HG02981 (cell line): ENCODE results near the gene FUT1.
"Not testable (repeated sequence)": the region's sequence is repeated elsewhere in the genome, so short reads cannot be mapped to it uniquely, and the experiment has no call there.

Experiments
- ATAC-seq: cut with Tn5 transposase; IDR thresholded peaks from one replicate; pipeline ENCODE4 v1.9.1; 2021; ENCODE audit warnings: mild to moderate bottlenecking, moderate library complexity; ENCODE audit not compliant: unreplicated experiment

Gene FUT1

DNA sequence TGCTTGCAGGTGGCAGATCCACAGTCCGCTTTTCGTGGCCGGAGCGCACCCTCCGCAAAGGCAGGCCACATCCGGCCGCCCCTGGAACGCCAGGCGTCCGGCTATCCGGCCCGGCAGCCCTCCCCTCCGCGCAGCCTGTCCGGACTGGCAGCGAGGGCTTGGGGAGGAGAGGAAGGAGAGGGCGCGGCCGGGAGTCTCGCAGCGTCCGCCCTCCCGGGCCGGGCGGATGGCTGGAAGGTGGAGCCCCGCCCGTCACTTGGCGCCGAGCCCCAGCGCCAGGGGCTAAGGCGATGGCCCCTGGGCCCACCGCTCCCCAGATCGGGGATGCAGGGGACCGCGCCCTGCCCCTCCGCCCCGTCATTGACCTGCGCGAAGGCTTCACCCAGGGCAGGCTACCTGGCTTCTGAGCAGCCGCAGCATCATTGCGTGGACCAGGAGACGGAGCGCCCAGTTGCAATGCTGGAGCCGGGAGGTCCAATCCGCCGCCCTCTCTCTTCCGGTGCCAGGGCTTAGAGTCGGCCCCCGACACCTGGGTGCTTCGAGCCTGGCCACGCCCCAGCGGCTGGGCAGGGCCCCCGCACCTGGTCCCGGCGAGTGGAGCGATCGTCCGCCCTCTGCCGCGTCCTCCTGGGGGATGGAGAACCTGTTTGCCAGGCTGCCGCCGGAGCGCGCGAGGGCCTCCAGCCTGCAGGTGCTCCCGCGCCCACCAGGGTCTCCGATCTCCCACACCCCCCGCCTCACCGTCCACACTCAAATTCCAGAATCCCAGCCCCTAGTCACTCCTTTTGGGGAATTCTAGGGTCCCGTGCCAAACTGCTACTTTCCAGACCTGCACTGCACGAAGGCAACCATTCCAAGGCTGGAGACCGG is at the start of gene FUT1:
FUT1 (minus strand) TSS at position 146 of the 870 bp plus-strand sequence. CDS start 1,360 bp downstream, outside the sequence.
- ATAC-seq = no peak

DNA sequence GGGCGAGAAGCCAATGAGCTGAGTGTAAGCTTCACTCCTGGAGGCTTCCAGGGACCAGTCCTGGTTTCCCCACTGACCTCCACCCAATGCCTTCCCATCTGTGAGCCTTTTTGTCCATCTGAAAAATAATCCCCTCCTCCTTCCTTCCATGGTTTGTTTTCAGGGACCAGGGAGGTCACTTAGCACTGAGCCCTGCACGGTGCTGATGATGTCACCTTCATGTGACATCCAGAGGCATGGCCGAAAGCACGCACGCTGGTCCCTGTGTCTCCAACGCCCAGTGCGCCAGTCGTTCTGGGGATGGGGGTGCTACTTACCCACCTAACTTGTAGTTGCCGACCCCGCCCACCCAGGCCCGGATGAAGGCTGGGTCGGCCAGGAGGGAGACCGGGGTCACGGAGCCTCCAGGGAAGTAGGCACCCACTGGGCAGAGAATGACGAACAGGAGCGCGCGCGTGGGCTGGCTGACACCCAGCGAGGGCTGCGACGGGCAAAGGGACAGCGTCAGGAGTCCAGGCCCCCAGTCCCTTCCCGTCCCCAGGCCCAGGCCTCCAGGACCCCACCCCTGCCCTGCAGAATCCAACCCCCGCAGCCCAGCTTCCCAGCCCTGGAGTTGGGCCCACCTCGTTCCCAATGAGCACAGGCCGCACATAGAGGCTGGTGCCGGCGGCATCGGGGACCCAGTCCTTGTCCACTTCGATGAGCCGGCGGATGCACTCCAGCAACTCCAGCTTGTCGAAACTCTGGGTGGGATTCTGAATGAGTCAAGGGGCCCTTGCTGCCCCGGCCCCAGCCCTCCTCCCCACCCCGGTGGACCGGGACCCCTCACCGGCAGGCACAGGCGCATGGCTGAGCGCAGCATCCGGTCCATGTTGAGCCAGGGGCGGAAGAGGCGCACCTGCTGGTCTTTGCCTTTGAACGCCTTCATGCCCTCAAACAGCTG is 47.2 kb upstream of the FUT1 start:
- ATAC-seq = no peak

DNA sequence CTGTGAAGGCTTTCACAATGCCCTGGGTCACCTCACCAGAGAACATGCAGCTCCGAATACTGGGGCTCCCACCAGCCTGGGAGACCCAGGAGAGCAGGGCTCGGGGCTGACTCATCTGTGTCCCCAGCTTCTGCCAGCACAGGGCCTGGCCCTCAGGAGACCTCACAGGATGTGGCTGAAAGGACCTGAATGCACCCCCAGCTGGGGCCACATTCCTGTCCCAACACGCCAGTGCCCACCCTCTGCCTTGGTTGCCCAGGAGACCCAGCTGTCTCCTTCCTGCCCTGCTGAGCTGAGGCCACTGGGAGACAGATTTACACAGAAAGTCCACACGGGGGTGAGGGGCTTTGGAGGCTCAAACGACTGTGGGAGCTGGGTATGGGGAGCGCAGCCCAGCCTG is 46.5 kb upstream of the FUT1 start:
- no peak for ATAC-seq

DNA sequence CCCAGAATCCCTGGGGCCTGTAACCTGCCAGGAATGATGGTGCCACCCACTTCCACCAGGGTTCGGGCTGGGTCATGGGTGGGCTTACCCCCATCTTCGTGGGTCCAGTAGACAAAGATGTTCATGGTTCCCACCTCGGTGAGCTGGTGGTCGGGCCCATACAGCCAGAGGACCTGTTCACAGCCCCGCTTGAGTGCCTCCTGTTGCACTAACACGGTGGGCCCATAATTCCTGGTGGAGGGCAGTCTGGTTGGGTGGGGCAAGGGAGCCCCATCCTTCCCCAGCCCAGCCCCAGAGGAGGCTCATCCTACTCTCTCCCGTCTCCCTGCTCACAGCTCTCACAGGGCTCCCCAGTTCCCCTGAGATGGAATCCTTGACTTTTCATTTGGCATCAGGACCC is 44.7 kb upstream of the FUT1 start:
- no peak for ATAC-seq

DNA sequence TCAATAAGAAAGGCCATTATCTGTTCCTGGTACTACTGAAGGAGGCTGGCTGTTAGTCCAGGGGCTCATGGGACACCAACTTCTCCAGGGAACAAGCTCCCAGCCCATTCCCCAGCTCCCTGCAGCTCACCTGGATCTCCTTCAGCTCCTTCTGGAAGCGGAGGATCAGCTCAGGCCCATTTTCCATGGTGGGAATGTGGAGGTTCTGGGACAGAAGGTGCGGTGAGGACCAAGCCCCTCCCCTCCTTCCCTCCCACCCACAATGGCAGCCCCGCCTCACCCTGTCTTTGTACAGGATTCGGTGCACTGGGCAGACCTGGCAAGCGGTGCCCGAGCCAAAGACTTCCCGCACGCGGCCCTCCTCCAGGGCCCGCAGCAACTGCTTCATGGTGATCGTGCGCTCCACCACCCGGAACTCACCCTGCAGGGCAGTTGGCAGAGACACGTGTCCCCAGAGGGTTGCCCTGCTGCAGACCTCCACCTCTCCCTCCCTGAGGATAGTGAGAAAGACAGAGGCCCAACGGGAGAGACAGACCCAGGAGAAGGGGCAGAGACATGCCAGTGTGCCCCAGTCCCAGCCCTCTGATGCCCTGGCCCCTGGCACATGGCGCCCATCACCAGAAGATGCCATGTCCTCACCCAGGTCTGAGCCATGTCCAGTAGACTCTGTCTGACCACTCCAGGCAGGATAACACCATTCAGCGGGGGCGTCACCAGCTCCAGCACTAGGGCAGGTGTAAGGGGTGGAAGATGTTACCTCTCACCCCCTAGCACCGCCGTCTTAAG is 44.0 kb upstream of the FUT1 start:
- no peak for ATAC-seq

DNA sequence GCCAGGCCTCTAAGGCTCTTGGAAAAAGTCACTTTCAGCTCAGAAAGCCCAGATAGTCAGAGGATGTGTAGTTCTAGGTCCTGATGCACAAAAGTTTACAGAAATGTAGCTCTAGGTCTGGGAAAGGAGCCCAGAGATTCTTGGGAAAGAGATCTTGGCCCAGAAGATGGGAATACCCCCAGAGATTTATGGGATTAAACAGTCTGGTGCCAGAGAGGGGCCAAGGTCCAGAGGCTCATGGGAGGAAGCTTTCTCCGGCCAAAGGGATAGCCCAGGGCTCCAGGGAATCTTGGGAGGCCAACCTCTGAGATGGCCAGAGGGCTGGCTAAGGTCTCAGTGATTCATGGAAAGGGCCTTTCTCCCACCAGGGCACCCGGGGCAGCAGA is 43.2 kb upstream of the FUT1 start:
- ATAC-seq = no peak

DNA sequence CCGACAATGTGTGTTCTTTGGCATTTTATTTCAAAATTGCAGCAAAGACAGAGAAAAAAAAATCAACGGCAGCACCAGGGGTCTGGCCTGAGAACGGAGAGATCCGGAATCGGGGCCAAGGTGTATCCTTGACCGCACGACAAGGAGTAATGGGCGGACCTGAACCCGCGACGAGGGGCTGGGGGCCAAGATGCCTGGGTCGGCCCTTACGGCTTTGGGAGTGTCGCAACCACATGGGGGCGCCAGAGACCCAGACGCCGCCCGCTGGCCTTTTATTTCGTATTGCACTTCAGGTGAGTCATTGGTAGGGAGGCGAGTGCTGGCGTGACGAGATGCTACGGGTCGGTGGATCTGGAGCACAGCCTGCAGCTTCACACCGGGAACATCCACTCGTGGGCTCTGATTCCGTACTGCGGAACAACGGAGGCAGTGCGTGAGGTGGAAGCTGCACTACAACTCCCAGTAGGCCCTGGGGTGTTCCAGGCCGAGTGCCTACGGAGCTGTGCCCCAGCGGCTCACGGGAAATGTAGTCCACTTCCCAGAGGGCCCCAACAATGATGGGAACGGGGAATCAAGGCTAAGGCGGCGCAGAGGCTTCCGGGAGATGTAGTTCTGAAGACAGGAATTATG is 42.7 kb upstream of the FUT1 start:
- ATAC-seq = peak; percentile 84

DNA sequence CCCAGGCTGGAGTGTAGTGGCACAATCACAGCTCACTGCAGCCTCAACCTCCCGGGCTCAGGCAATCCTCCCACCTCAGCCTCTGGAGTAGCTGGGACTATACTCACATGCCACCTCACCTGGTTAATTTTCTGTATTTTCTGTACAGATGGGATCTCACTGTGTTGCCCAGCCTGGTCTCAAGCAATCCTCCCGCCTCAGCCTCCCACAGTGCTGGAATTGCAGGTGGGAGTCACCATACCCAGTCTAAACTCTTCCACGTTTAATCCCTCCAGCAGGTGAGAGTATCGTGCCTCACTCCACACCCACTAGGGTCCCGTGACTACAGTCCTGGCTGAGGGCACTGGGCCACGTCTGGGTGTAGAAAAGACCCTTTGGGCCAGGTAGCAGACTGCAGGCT is 41.9 kb upstream of the FUT1 start:
- ATAC-seq = no peak

DNA sequence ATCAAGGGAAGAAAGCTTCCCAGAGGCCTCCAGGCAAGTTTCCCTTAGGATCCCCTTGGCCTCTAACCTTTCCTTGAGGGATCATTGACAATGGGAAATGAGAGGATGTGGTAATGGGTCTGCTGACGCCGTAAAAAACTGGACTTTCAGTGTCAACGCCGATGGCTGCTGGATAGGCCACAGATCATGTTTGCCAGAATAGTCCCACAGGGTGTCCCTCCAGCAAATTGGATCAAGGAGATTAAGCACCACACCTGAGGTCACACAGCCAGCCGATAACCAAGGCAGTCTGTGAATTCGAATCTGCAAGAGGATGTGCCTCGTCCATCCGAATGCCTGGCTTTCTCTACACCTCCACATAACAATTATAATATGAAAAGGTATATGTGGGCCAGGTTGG is 40.8 kb upstream of the FUT1 start:
- no peak for ATAC-seq

DNA sequence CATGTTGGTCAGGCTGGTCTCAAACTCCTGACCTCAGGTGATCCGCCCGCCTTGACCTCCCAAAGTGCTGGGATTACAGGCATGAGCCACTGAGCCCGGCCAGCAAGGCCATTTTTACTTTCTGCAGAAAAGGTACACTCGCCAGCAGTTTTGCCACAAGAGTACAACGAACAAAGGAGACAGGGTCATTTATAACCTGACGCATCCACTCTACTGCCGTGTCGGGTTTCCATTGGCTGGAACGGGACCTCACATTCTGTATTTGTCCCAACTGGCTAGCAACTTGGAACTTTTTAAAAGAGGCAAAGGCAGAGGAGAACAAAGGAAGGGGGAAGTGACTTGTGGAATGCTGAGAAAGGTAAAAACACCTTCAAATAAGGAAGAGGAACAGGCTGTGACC is 34.9 kb upstream of the FUT1 start:
- not testable (repeated sequence) for ATAC-seq

DNA sequence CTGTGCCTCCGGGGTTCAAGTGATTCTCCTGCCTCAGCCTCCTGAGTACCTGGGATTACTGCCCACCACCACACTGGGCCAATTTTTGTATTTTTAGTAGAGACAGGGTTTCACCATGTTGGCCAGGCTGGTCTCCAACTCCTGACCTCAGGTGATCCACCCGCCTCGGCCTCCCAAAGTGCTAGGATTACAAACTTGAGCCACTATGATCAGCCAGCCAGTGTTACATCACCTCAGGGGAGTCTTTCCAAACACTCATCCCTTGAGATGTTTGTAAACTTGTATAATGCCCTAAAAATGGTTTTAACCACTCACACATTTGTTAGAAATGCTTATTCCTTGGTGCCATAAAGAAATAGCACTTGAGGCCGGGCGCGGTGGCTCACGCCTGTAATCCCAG is 34.0 kb upstream of the FUT1 start:
- ATAC-seq = not testable (repeated sequence)

DNA sequence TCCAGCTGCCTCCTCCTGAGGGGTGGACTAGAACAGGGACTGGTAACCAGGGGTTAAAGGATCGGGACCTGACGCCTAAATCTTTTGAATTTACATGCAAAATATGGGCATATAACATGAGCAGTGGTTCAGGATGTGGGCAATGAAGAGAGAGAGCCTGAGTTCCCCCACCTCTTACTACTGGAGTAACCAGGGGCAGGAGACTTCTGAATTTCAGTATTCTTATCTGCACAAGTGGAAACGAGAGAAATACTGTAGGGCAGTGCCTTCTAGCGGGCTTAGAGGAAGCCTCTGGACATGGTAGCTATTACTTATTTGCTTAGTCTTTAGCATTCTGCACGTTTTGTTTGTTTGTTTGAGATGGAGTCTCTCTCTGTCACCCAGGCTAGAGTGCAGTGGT is 32.1 kb upstream of the FUT1 start:
- no peak for ATAC-seq

DNA sequence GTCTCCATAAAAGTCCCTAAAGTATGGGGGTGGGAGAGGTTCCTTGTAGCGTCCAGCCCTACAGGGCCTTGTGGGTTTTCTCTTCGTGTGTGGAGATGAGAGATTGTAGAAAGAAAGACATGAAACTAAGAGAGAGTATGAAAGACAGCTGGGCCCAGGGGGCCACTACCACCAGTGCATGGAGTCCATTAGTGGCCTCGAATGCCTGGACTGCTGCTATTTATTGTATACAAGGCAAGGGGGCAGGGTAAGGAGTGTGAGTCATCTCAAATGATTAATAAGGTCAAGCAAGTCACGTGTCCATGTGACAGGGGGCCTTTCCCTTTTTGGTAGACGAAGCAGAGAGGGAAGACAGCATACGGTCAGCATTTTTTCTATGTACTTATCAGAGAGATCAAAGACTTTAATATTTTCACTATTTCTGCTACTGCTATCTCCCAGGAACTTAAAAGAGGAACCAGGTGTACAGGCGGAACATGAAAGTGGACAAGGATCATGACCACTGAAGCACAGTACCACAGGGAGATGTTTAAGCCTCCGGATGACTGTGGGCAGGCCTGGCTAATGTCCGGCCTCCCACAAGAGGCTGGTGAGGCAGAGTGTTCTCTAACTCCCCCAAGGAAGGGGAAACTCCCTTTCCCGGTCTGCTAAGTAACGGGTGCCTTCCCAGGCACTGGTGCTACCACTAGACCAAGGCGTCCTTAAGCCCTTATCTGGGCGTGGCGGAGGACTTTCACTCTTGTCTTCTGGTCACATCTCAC is 28.4 kb upstream of the FUT1 start:
- no peak for ATAC-seq

DNA sequence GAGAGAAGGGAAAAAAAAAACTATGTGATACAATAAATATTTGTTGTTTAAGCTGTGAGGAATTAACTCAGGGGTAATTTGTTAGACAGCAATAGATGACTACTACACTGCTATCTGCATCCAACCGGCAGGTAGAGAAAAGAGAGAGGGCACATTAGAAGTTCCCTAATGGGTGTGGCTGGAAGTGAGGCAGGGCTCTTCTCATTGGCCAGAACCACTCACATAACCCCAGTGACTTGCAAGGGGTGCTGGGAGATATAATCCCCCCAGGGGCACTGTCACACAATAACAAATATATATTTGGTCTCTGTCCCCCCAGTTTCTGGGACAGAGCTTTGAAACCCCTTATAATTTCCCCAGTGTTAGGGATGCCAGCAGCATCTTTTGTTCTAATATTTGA is 27.2 kb upstream of the FUT1 start:
- no peak for ATAC-seq

DNA sequence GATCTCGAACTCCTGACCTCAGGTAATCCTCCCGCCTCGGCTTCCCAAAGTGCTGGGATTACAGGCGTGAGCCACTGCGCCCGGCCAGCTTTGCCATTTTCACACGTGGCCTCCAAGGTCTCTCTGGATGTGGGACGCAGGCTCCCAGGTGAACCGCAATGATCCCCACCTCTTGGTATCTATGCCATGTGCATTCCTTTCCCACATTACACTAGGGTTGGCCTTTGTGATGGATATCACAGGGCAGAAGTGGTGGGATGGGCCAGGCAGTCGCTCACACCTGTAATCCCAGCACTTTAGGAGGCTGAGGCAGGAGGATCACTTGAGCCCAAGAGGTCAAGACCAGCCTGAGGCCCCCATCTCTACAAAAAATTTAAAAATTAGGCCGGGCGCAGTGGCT is 25.3 kb upstream of the FUT1 start:
- ATAC-seq = no peak

DNA sequence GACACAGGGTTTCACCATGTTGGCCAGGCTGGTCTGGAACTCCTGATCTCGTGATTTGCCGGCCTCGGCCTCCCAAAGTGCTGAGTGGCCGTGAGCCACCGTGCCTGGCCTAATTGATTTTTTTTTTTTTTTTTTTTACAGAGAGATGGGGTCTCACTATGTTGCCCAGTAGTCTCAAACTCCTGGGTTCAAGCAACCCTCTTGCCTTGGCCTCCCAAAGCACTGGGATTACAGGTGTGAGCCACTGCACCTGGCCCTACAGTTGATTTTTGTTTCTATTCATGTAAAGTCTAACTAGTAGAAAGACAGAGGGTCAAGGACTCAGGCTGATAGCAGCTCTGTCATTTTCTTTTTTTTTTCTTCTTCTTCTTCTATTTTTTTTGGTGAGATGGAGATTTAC is 24.7 kb upstream of the FUT1 start:
- no peak for ATAC-seq

DNA sequence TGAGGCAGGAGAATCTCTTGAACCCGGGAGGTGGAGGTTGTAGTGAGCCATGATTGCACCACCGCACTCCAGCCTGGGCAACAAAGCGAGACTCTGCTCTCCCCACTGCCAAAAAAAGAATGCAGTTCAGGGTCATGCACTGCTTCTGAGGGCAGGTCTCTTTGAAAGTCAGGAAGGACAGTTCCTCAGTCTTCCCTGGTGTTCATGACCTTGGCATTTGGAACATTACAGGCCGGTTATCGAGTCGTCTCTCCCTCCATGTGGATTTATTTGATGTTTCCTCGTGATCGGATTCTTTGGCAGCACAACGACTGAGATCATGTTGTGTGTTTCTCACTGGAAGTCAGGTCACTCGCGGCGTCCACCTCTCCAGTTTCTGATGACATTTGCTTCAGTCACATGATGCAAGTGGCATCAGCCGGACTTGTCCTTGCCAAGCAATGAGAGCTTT is 20.1 kb upstream of the FUT1 start:
- ATAC-seq = no peak

DNA sequence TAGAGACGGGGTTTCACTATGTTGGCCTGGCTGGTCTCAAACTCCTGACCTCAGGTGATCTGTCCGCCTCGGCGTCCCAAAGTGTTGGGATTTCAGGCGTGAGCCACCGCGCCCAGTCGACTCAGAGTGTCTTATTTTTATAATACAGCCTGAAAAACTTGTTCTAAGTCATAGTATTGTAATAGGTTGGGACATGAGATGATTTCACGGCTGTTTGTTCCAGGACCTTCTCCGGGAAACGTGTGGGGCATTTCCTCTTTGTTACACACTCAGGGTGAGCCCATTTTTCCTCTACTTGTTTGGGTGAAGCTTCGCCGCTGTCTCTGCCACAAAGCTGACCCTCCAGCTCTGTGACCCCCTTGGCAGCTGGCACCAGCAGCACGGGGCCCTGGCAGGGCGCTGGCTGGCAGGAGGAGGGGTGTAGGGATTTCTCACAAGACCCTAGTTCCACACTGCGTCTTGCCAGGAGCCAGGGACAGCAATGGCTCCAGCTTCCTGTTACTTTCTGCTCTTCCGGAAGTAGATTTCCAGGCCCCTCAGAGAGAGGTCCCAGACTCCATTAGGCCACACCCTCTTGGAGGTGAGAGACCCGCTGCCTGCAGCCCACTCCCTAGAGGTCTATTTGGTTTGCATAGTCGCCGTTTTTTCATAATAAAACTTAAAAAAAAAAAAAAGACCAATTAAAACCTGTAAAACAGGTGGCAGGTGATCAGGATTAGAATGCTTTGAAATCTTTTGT is 18.5 kb upstream of the FUT1 start:
- ATAC-seq = no peak

DNA sequence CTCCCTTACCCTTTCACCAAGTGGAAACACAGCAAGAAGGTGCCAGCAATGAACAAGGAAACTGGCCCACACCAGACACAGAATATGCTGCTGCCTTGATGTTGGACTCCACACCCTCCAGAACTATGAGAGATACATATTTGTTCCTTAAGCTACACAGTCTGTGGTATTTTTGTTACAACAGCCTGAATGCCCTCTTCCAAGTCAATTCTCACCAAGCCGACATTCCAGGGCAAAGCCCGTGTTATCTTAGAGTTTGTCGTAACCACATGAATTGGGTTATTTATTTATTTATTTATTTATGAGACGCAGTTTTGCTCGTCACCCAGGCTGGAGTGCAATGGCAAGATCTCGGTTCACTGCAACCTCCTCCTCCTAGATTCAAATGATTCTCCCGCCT is 17.8 kb upstream of the FUT1 start:
- ATAC-seq = no peak
